ENCODE results near the gene CKAP2. TPM values are rescaled to one million over a fixed set of nuclear protein-coding genes. Genes with fewer than 3 reads are reported as not detected.
"Not testable (repeated sequence)": the region's sequence is repeated elsewhere in the genome, so short reads cannot be mapped to it uniquely, and the experiment has no call there.

CKAP2 gene
- total and polyA plus RNA-seq, 4 donors: 2.4 to 40.9 (median 2.8) TPM

DNA sequence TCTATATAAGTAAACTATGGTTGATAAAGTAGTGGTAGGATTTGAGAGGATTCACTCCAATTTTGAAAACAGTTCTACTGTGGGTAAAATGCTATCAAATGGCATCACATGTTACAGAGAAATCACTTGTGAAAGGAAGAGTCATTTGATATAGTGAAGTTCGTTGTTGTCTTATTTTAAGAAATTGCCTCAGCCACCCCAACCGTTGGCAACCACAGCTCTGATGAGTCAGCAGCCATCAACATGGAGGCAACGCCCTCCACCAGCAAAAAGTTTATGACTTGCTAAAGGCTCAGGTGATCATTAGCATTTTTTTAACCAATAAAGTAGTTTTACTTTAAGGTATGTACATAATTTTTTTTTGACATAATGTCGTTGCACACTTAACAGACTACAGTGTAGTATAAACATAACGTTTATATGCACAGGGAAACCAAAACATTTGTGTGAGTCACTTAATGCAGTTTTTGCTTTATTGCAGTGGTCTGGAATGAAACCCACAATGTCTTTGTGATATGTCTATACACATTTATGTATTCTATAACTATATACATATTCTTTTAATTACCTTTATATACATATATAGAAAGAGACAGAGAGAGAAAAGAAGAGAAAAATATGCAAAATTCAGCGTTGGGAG lies 58.8 kb downstream of the CKAP2 start:
- not testable (repeated sequence) for DNase-seq (ENCODE audit: low spot score); H3K9me3 ChIP-seq (ENCODE audit: control insufficient read depth in 4 of 4, low read length in 3 of 4); H3K36me3 ChIP-seq (ENCODE audit: control insufficient read depth in 4 of 4, insufficient read depth in 3 of 4, low read depth in 1 of 4, low read length in 3 of 4); H3K4me3 ChIP-seq (ENCODE audit: low read depth in 1 of 3, low read length in 3 of 3); H3K27ac ChIP-seq (ENCODE audit: low read depth in 1 of 2, low read length in 2 of 2); H3K9ac ChIP-seq (ENCODE audit: low read depth in 1 of 2, low read length in 2 of 2); H3K27me3 ChIP-seq (ENCODE audit: control insufficient read depth in 4 of 4, insufficient read depth in 4 of 4, low read length in 3 of 4); H3K4me1 ChIP-seq (ENCODE audit: control insufficient read depth in 4 of 4, insufficient read depth in 4 of 4, low read length in 3 of 4)
- WGBS: 59% methylated on average over 5 of the region's 6 CpGs

DNA sequence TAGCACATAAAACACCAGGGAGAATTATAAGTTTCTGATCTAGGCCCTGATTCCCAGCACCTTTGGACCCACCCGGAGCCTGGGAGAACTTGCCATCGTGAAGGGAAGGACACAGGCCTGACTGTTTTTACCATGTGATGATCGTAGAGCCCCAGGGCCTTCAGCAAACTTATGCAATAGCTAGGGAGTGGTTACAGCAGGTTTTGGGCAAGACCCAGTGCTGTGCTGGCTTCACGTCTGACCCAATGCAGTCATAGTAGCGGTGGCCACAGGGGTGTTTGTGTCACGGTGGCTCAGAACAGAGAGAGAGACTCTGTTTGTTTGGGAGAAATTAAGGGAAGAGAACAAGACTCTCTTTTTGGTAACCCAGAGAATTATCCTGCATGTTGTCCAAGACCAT lies 68.0 kb downstream of the CKAP2 start:
- 81% methylated on average over 2 of the region's 6 CpGs for WGBS
- H3K4me3 ChIP-seq (ENCODE audit: low read depth in 1 of 3, low read length in 3 of 3); H3K9me3 ChIP-seq (ENCODE audit: control insufficient read depth in 4 of 4, low read length in 3 of 4); H3K27ac ChIP-seq (ENCODE audit: low read depth in 1 of 2, low read length in 2 of 2); H3K9ac ChIP-seq (ENCODE audit: low read depth in 1 of 2, low read length in 2 of 2); H3K27me3 ChIP-seq (ENCODE audit: control insufficient read depth in 4 of 4, insufficient read depth in 4 of 4, low read length in 3 of 4); H3K4me1 ChIP-seq (ENCODE audit: control insufficient read depth in 4 of 4, insufficient read depth in 4 of 4, low read length in 3 of 4); H3K36me3 ChIP-seq (ENCODE audit: control insufficient read depth in 4 of 4, insufficient read depth in 3 of 4, low read depth in 1 of 4, low read length in 3 of 4); DNase-seq (ENCODE audit: low spot score): not testable (repeated sequence)

Other genes with a start within 250 kb of the CKAP2 start
- gene THSD1, start 49.3 kb upstream of the CKAP2 start, total RNA-seq: 1 to 10 TPM; 1.1 to 2.8 TPM
- gene THSD1, start 49.3 kb upstream of the CKAP2 start, polyA plus RNA-seq: 1 to 10 TPM in 1 of 2 donors, under 1 TPM in 1; 0.74 to 1.7 TPM
- 10 to 100 TPM; 20.1 to 34.6 TPM for gene VPS36, start 4.8 kb upstream of the CKAP2 start, total RNA-seq
- 10 to 100 TPM; 10.1 to 32.3 TPM for gene VPS36, start 4.8 kb upstream of the CKAP2 start, polyA plus RNA-seq
- 1 to 10 TPM; 1.0 to 1.4 TPM for gene HNRNPA1L2, start 187.0 kb downstream of the CKAP2 start, total RNA-seq
- gene HNRNPA1L2, start 187.0 kb downstream of the CKAP2 start, polyA plus RNA-seq: 1 to 10 TPM in 1 of 2 donors, under 1 TPM in 1; 0.81 to 2.4 TPM
- gene SUGT1, start 197.4 kb downstream of the CKAP2 start, total RNA-seq: 10 to 100 TPM; 17.2 to 24.4 TPM
- gene SUGT1, start 197.4 kb downstream of the CKAP2 start, polyA plus RNA-seq: 10 to 100 TPM; 15.5 to 24.9 TPM